Adrenal gland (tissue), 5 donors: ENCODE measurements around the gene RNASE2.

ENCODE experiments used
- CTCF ChIP-seq, 6 experiments: fragments of 450-650 bp in 4 of 6; fragments of 200-600 bp in 2 of 6; sonication (generic) in 1 of 6; IDR thresholded peaks; 1 replicate in 5 of 6; 2 replicates in 1 of 6; pipeline versions ENCODE4 v1.5.1 to v1.8.0; 2016 to 2021; ENCODE audit warnings: antibody characterized with exemption in 6 of 6, mild to moderate bottlenecking in 2 of 6, moderate library complexity in 1 of 6
- POLR2A ChIP-seq, 2 donors: fragments of 450-650 bp; IDR thresholded peaks; one replicate each; pipeline ENCODE4 v1.6.1; 2017; ENCODE audit warnings: antibody characterized with exemption in 2 of 2, mild to moderate bottlenecking in 2 of 2, moderate library complexity in 1 of 2
- donor health status: DM: no; HTN: no; CAD: no.

- no peak for TF ChIP-seq POLR2A (IDR thresholded peaks at IDR 0.05)
- TF ChIP-seq CTCF (IDR thresholded peaks at IDR 0.05): no peak
These were observed 41.2 kb downstream of the RNASE2 start for GRCh38 chr14:20996521-20996920.
